UCSD-AML1 (cell line): ENCODE measurements around the gene PHYKPL.
"Not testable (repeated sequence)": the region's sequence is repeated elsewhere in the genome, so short reads cannot be mapped to it uniquely, and the experiment has no call there.

Experiments used
- DNase-seq: peaks from one replicate; lab custom pipeline; 2025; ENCODE audit not compliant: unreplicated experiment; lab: John Stamatoyannopoulos, UW

Gene PHYKPL

DNA sequence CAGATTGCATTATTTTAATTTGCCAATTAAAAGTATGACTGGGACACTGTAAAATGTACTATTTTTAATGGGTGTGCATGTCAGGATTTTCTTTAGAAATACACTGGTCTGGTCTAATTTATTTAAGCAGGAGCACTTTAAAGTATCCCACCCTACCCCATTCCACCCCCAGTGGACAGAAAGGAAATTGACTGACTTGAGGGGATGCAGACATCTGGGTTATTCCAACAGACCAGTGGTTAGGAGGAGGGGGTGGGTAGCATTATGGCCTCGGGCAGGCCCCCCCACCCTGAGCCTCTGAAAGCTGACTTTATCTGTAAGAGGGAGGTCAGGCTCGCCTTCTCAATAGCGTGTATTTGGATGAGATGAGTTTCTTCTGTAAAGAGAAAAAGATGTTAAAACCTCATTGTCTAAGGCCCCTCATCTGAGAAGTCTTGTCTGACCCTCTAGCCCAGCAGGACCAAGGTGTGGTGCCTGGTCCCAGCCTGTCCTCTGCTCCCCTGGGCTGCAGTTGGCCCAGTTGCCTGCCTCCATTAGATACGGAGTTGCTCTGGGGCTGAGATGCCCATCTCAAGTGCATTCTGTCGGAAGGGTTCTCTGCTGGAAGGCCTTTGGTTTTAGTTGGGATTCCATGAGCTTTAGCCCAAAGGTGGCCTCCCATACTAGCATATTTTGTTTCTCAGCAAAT is 23.9 kb downstream of the PHYKPL start:
- no peak for DNase-seq

DNA sequence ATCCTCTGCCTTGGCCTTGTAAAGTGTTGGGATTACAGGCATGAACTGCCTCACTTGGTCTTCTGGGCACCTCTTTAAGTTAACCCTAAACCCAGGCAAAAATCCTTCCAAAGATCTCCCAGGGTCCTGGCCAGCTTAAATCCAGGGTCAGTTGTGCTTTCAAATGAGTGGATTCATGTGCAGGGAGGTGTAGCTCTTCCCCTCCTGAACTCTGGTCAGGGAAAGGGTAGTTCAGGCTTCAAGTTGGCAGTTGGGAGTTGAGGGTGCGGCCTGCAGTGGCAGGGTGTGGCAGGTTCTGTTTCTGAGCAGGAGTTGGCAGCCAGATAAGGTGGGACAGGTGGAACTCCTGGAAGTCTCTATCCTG is 24.7 kb downstream of the PHYKPL start:
- no peak for DNase-seq

DNA sequence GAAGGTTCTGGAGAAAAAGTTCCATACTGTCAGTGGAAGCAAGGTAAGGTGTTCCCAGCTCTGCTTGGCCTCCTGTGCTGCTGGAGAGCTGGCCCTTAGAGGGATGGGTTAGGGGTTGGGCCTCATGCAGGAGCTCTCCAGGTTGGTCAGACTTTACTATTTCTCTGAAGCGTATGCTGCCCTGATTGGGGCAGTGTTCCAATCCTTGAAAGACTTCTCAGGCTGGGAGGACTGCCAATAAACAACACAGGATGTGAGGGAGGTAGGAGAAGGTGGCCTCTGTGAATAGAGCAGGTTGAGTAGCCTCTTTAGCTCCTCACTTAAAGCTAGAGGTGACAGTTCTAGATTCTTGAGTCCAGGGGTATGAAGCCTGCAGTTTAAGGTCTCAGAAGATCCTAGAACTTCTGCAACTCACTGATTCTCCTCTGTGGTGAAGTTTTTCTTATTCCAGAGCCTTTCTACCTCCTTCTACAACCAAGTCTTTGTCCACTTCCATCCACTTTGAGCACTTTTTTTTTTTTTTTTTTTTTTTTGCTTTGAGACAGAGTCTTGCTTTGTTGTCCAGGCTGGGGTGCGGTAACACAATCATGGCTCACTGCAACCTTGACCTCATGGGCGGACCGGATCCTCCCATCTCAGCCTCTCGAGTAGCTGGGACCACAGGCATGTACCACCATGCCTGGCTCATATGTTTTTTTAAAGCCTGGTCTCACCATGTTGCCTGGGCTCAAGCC is 25.3 kb downstream of the PHYKPL start:
- DNase-seq: no peak

DNA sequence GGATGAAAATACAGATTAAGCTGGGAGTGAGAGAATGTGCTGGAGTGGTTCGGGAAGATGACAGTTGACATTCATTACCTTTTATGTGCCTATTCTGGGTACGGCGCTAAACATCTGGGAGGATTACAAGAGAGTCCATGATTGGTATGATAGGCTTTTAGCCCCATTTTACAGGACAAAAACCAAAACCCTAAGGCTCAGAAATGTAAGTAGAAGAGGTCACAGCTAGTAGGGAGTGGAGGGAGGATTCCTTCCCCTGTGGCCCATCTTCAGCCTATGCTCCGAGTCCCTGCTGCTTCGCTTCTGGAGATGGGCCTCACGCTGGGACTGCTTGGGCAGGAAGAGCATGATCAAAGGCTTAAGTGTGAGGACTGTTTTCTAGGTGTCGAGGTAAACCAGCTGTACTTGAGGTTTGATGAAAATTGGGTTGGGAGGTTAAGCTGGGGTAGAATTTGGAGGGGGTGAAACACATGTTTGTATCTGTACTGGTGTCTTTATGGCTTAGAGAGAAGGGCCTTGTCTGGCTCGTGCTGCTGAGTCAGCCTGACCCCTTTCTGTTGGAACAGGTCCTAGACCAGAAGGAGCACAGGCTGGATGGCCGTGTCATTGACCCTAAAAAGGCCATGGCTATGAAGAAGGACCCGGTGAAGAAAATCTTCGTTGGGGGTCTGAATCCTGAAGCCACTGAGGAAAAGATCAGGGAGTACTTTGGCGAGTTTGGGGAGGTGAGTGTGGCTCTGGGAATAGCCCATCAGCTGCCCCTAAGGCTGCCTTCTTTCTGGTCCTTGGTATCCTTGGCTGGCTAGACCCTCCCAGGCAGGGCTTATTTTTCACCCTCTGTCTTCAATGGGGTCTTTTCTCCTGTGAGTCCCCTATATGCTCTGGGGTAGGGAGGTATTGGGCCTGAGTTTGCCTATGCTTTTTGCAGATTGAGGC is 26.2 kb downstream of the PHYKPL start:
- no peak for DNase-seq

DNA sequence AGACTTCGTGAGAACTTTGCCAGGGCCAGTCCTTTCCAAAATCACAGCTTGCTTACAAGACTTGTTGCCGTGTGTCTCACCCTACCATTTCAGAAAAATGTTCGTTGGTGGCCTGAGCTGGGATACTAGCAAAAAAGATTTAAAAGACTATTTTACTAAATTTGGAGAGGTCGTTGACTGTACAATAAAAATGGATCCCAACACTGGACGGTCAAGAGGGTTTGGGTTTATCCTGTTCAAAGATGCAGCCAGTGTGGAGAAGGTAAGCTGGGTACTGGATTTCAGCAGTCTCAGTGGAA is 26.9 kb downstream of the PHYKPL start:
- DNase-seq: no peak

DNA sequence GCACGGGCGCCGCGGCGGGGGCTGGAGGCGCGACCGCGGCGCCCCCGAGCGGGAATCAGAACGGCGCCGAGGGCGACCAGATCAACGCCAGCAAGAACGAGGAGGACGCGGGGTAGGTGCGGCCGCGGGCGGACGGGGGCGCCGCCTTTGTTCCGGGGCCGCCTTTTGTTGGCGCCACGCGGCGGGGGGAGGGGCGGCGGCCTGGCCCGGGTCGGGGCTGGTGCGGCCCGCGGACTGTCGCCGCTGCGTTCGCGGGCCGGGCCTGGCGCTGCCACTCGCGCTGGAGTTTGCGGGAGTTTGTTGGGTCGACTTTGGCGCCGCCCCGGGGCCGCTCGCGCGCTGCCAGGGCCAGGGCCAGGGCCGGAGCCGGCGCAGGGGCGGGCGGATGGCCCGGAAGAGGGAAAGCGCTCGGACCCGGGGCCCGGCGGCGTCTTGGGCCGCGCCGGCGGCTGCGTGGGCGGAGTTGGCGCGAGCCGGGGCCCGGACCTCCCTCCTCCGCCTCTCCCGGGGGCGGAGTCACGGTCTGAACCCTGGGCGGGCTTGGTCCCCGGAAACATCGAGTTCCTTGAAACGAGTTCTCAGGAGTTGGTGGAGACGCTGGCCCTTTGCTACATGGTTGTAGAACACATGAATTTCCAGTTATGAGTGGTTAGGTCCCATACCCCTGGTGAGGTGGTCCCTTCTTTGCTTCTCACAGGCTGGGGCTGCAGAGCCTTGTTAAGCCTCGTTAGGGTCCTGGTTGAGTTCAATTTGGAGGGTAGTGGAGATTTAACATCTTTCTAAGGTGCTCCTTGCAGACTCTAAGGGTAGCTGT is 27.5 kb downstream of the PHYKPL start:
- DNase-seq: peak; percentile 83

DNA sequence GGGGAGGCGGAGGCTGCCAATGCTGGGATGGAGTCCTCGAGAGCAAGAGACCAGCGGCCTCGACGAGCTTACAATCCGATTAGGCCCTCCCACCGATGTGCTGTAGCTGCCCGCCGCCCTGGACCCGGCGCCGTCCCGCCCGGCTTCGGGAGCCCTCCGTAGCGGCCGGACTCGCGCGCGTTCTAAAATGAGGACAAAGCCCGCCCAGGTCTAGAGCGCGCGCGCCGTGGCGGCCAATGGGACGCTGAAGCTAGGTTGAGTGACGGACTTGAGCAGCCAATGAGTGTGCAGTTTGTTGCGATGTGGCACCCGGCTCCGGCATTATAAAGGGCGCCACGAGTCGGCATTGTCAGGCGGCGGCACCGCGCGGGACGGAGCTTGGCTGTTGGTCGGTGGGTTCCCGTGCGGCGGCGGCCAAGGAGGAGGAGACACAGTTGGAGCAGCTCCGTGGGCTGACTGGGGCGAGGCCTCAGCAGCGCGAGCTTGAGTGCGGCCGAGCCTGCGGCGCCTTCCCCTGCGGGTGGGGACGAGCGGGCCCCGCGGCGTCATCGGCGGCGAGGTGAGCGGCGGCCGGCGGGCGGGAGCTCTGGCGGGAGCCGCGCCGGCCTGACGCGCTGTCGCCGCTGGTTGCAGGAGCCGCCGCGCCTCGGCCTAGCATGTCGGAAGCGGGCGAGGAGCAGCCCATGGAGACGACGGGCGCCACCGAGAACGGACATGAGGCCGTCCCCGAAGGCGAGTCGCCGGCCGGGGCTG is 28.2 kb downstream of the PHYKPL start, which contains the start of gene HNRNPAB:
TSS of gene HNRNPAB (plus strand) at position 352 of the 753 bp plus-strand sequence. CDS start at position 657, 305 bp downstream.
- DNase-seq: peak; percentile 95

DNA sequence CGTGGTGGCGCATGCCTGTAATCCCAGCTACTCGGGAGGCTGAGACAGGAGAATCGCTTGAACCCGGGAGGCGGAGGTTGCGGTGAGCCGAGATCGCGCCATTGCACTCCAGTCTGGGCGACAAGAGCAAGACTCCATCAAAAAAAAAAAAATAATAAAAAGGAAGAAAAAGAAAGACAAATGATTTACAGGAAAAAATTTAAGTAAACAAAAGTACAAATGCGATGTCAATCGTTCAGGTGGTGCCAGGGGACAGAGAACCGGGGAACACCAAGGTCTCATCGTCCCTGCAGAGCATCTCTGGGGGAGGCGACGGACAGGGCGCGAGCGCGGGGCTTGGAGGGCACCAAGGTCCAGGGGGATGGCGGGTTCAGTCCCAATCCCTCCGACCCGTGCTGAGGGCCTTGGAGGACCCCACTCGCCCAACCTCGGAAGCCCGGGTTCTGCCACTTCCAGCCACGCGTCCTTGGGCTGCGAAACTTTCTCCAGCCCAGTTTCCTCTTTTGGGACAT is 28.9 kb downstream of the PHYKPL start:
- DNase-seq: no peak

DNA sequence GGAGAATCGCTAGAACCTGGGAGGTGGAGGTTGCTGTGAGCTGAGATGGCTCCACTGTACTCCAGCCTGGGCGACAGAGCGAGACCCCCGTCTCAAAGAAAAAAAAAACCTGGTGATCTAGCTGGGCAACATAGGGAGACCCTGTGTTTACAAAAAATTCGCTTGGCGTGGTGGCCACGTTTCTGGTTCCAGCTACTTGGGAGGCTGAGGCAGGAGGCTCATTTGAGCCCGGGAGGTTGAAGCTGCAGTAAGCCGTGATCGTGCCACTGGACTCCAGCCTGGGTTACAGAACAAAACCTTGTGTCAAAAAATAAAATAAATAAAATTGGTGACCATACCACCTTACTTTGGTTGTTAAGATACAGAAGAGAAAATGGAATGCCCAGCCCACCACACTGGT is 30.1 kb downstream of the PHYKPL start:
- DNase-seq: no peak

DNA sequence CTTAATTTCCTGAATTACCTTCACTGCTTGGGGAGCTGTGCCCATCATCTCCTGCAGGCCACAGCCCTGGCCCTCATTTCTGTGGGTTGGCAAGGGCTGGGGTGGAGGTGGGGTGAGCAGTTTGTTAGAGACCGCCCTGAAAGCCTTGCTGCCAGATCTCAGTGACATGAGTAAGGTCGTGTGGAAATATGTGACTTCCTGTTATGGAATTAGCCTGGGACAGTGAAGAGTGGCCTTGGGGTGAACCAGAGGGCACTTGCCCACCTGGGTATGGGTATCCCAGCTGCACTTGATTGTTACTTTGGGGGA is 30.7 kb downstream of the PHYKPL start:
- no peak for DNase-seq

DNA sequence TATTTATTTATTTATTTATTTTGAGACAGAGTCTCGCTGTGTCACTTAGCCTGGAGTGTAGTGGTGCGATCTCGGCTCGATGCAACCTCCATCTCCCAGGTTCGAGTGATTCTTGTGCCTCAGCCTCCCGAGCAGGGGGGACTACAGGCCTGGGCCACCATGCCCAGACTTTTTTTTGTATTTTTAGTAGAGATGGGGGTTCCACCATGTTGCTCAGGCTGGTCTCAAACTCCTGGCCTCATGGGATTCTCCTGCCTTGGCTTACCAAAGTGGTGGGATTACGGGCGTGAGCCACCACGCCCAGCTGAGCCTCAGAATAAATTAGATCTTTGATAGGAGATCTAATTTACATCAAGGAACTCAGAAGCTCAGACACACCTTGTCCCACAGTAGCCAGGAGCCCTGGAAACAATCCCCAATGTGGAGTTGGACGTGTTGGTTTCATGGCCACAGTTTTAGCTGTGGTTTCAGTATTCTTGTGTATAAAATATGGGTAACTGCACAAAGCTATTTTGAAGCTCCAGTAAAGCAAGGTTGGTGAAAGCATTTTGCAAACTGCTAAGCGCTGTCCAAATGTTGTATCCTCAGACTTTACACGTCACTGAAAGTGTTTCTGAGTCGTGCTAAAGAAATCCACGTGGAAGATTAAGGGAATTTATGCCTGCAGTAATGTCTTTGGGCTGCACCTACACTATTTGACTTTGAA is 31.2 kb downstream of the PHYKPL start:
- DNase-seq: no peak

DNA sequence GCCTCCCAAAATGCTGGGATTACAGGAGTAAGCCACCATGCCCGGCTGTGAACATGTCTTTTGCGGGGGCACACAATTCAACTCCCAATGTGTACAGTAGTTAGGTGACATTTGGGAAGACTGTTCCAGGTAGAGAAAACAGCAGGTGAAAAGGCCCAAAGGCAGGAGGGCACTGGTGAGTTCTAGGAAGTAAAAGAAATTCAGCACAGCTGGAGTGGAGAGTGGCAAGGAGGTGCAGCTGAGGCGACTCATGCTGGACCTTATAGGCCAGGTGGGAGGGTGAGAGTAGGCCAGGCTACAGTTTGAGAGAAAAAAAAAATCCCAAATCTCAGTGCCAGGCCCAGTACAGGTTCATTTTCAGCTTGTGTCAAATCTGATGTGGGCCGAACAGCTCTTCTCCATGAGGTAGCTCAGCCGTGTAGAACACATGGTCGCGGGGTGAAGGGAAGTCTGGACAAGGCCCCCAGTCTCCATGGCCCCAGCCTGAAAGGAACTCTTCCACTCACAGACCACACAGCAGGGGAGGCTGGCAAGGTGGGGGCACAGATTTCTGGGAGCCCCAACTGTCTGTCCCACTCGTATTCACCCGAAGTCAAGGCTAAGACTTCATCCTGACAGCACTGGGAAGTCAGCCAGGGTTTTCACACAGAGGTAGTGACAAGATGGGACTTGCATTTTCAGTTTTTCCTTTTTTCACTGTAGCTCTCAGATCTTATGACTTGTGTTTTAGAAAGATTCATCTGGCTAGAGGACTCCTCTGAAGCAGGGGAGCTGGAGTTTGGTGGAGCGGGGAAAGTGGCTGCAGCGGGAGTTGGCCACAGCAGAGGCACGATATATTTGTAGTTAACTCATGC is 32.8 kb downstream of the PHYKPL start:
- DNase-seq: no peak

DNA sequence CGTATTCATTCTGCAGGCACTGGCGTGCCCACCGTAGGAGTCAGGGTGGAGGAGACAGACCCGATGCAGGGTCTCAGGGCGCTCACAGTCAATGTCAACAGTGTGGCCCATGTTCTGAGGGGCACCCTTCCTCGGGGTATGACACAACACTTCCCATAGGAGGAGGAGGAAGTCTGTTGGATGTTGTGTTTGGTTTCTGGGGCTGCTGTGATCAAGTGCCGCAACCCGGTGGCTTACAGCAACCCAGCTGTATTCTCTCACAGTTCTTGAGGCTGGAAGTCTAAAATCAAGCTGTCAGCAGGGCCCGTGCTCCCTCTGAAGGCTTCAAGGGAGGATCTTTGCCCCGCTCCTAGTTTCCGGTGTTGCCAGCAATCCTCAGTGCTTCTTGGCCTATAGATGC is 33.9 kb downstream of the PHYKPL start:
- DNase-seq: no peak

DNA sequence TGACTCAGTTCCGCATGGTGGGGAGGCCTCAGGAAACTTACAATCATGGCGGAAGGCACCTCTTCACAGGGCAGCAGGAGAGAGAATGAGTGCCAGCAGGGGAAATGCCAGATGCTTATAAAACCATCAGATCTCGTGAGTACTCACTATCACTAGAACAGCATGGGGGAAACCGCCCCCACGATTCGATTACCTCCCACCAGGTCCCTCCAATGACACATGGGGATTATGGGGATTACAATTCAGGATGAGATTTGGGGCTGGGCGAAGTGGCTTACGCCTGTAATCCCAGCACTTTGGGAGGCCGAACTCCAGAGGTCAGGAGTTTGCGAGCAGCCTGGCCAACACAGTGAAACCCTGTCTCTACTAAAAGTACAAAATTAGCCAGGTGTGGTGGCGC is 34.5 kb downstream of the PHYKPL start:
- DNase-seq: not testable (repeated sequence)

DNA sequence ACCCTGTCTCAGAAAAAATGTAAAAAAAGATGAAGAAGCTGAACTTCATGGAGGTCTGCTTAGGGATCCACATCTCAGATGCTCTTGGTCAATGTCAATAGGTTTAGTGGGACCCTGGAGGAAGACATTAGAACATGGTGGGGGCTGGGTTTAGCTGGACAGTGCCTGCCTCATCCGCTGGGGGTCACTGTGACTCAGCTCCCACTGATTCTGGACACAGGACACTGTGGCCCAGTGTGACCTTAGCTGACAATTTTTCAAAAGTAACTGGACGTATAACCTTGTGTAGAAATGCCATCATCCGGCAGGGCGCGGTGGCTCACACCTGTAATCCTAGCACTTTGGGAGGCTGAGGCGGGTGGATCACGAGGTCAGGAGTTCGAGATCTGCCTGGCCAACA is 35.6 kb downstream of the PHYKPL start:
- no peak for DNase-seq

DNA sequence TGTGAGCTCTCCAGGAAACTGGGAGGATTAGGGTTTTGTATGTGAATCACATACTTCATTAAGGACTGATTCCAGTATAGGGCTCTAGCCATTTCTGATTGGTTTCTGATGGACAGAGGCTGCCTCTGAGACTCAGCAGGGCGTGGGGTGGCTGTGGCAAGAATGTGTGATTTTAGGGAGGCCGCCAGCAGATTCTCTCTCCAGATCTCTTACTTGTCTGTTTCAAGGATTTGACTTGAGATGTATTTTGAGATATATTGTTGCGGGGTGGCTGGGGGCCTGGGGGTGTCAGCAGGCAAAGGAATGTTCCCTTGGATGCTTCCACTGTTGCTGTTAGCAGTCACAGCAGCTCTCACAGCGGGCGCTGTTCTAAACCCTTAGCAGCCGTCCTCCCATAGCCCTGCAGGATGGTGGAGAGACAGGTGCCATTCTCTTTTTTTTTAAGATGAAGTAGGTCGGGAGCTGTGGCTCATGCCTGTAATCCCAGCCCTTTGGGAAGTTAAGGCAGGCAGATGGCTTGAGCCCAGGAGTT is 36.3 kb downstream of the PHYKPL start:
- DNase-seq: no peak

DNA sequence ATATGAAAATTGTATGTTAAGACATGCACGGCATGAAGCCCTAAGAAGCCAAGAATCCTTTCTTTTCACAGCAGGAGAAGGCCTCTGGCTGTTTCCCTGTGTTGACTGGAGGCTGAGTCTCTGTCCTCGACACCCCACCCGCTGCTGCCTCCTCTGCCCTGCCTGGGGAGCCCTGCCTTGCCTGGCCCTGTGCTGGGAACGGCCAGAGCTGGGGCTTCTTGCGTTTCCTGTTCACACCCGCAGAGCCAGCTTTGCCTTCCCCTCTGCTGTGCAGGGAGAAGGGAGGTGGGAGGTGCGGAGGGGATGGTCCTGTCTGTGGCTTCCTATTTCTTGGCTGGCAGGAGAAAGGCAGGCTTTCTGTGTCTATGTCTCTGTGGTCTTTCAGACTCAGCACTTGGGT is 38.6 kb downstream of the PHYKPL start:
- DNase-seq: peak; percentile 70

DNA sequence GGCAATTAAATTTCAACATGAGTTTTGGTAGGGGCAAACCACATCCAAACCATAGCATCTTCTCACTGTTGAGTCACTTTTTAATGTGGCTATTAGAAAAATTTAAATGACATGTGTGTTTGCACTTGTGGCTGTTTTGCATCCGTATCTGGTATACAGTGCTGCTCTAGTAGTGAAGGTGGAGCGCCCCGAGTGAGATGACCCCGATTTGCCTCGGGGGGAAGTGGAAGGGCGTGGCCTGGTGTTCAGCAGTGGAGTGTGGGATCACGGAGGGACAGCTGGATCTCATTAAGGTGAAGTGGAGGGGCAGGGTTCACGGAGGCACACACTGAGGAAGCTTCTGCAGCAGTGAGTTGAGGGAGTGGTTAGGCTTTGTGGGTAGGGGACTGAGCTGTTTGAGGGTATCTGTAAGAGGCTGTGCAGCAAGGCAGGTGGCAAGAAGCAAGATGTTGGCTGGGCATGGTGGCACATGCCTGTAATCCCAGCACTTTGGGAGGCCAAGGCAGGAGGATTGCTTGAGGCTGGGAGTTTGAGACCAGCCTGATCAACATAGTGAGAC is 39.3 kb downstream of the PHYKPL start:
- no peak for DNase-seq
